ENCODE data around the gene PM20D2. TPM values are rescaled to one million over a fixed set of nuclear protein-coding genes. Genes with fewer than 3 reads are reported as not detected.

Gene PM20D2
- total and polyA plus RNA-seq, 2 of the 8 experiments (the other 6 are each of a cell fraction or from before 2014, with no cell fraction given), result 2.7 to 7.6 TPM

GRCh38 chr6:89180971-89181370, 35.1 kb downstream of the PM20D2 start:
- no peak overlapping the region for H3K14ac ChIP-seq (ENCODE audit: insufficient read length)
- no peak overlapping the region for H2BK20ac ChIP-seq (ENCODE audit: low read length)
- no peak overlapping the region for H3K4ac ChIP-seq (replicated peaks; ENCODE audit: insufficient read length, low read depth, low read length)
- H3K4me3 ChIP-seq (ENCODE audit: extremely low read depth in 1 of 4, insufficient read depth in 2 of 4, low read depth in 3 of 4, low read length in 4 of 4), result no peak overlapping the region
- no peaks in the 10 kb centered on the region for H3K79me2 ChIP-seq (ENCODE audit: control insufficient read depth in 1 of 2, insufficient read depth in 2 of 2, low read length in 2 of 2)
- no peak overlapping the region for H3K23ac ChIP-seq (ENCODE audit: insufficient read length)
- H4K8ac ChIP-seq (ENCODE audit: extremely low read depth, insufficient read depth, low read length), result no peak overlapping the region
- no peak overlapping the region for H3K18ac ChIP-seq (ENCODE audit: extremely low read depth, low read length)
- H3K27me3 ChIP-seq (replicated peaks in 1 of 4; ENCODE audit: control insufficient read depth in 3 of 4, extremely low read depth in 1 of 4, insufficient read depth in 3 of 4, low read length in 3 of 4), result no peaks in the 10 kb centered on the region
- H4K5ac ChIP-seq (ENCODE audit: insufficient read length, low read depth, low read length), result no peak overlapping the region
- no peaks in the 10 kb centered on the region for H3K36me3 ChIP-seq (ENCODE audit: control insufficient read depth in 2 of 4, insufficient read depth in 4 of 4, low read length in 3 of 4)
- no peak overlapping the region for H2BK5ac ChIP-seq (ENCODE audit: low read depth, low read length)
- no peaks in the 10 kb centered on the region for H4K20me1 ChIP-seq (replicated peaks in 1 of 2; ENCODE audit: control insufficient read depth in 1 of 2, insufficient read depth in 2 of 2, low read length in 2 of 2)
- H2BK120ac ChIP-seq (replicated peaks; ENCODE audit: low read depth, low read length), result no peak overlapping the region
- no peak overlapping the region for H2BK15ac ChIP-seq (ENCODE audit: low read length)
- H3K4me2 ChIP-seq (ENCODE audit: insufficient read depth in 1 of 2, low read depth in 2 of 2, low read length in 2 of 2), result no peak overlapping the region
- H3K9ac ChIP-seq (replicated peaks in 1 of 4; ENCODE audit: extremely low read depth in 1 of 4, low read depth in 3 of 4, low read length in 3 of 4), result no peak overlapping the region
- H4K91ac ChIP-seq (replicated peaks; ENCODE audit: insufficient read length, low read length), result no peak overlapping the region
- H3K79me1 ChIP-seq (ENCODE audit: low read depth, low read length), result no peaks in the 10 kb centered on the region
- no peak for DNase-seq (ENCODE audit: low read depth in 1 of 2, low spot score in 2 of 2)
- TF ChIP-seq JUN (IDR thresholded peaks at IDR 0.05; ENCODE audit: low read depth, low read length), result no peak
- no peak for TF ChIP-seq KDM1A (IDR thresholded peaks at IDR 0.05; ENCODE audit: borderline replicate concordance, low read length)
- no peak for TF ChIP-seq POLR2AphosphoS5 (IDR thresholded peaks at IDR 0.05; ENCODE audit: low read depth, low read length)
- CTCF ChIA-PET (ENCODE audit: partially characterized antibody), result interaction anchor here (1.0 to 1.5 kb wide), 5 partner anchors 10 to 199 kb away, joined by 3 to 4 read pairs (median 4); no protein-coding TSS in a partner anchor
- FAIRE-seq, result no peak
- no peak overlapping the region for H2AFZ ChIP-seq (ENCODE audit: low read length)
- H3K23me2 ChIP-seq (ENCODE audit: low read depth, low read length), result no peaks in the 10 kb centered on the region
- WGBS, 2 experiments (ENCODE audit: extremely low coverage in 1 of 2, insufficient coverage in 1 of 2, insufficient read length in 1 of 2, insufficient replicate concordance in 2 of 2, low coverage in 1 of 2, low lambda C conversion rate in 2 of 2, missing lambda C conversion rate in 1 of 2), result 95% methylated on average over 1 of the region's 1 CpG; no CpG with 5 or more reads in 1 of the 2 experiments
- H2BK12ac ChIP-seq (ENCODE audit: low read depth, low read length), result no peak overlapping the region
- no peaks in the 10 kb centered on the region for H3K9me3 ChIP-seq (ENCODE audit: insufficient read depth in 2 of 2, low read depth in 1 of 2, low read length in 1 of 2)
- H3K4me1 ChIP-seq (replicated peaks in 1 of 4; ENCODE audit: control insufficient read depth in 3 of 4, insufficient read depth in 4 of 4, low read length in 3 of 4), result no peaks in the 10 kb centered on the region
- H3K56ac ChIP-seq (replicated peaks; ENCODE audit: insufficient read length, low read depth, low read length), result no peak overlapping the region
- H3K27ac ChIP-seq (ENCODE audit: low read depth, low read length), result no peak overlapping the region
- no peak overlapping the region for H2AK5ac ChIP-seq (ENCODE audit: low read depth, low read length)
- POLR2A ChIA-PET (ENCODE audit: partially characterized antibody), result interaction anchor here (0.8 kb wide), 1 partner anchor 9 kb away, joined by 3 read pairs; no protein-coding TSS in a partner anchor

Data from H1 (cell line).